HG03095 (cell line): Measurements from ENCODE around the gene TRIB2.

ENCODE experiments used
- ATAC-seq: cut with Tn5 transposase; IDR thresholded peaks from one replicate; pipeline ENCODE4 v1.9.1; 2021; ENCODE audit warnings: moderate library complexity; ENCODE audit not compliant: unreplicated experiment

The TRIB2 gene

GRCh38 chr2:12771154-12771553, 54.4 kb downstream of the TRIB2 start:
- ATAC-seq: no peak

GRCh38 chr2:12773586-12774394, 57.1 kb downstream of the TRIB2 start:
- no peak for ATAC-seq

GRCh38 chr2:12774395-12774727, 57.6 kb downstream of the TRIB2 start:
- ATAC-seq: no peak

GRCh38 chr2:12776521-12776961, 59.8 kb downstream of the TRIB2 start:
- ATAC-seq: no peak

GRCh38 chr2:12778369-12778768, 61.6 kb downstream of the TRIB2 start:
- no peak for ATAC-seq

GRCh38 chr2:12778811-12779579, 62.3 kb downstream of the TRIB2 start:
- ATAC-seq: no peak

- no peak for ATAC-seq
Observed at GRCh38 chr2:12781329-12781728, 64.6 kb downstream of the TRIB2 start.

GRCh38 chr2:12787891-12788801, 71.4 kb downstream of the TRIB2 start:
- no peak for ATAC-seq

GRCh38 chr2:12791906-12792305, 75.2 kb downstream of the TRIB2 start:
- no peak for ATAC-seq
